Small intestine (tissue), 7 donors: ENCODE measurements around the gene ARFGEF3. TPM values are rescaled to one million over a fixed set of nuclear protein-coding genes. Genes with fewer than 3 reads are reported as not detected.
A peak's percentile ranks its signal among the peaks of the same experiment; 100 is the strongest.

ENCODE experiments used
- DNase-seq, 2 donors: peaks; one replicate each; pipeline versions ENCODE4 v3.0.0 to v3.0.0-alpha.2; 2013
- FAIRE-seq: peaks from 2 replicates; lab custom pipeline; 2012; peaks lifted over from hg19 to GRCh38; lab: Jason Lieb, UNC
- H3K27ac ChIP-seq, 3 donors: one replicate each; pipeline ENCODE4 v1.5.1; 2013; ENCODE audit warnings: low read length in 2 of 3, mild to moderate bottlenecking in 2 of 3, control low read depth in 1 of 3, inconsistent platforms in 1 of 3, low read depth in 1 of 3, moderate library complexity in 1 of 3
- H3K27me3 ChIP-seq, 3 donors: one replicate each; pipeline ENCODE4 v1.6.1; 2013; ENCODE audit warnings: low read length in 3 of 3, inconsistent platforms in 1 of 3; ENCODE audit not compliant: control insufficient read depth in 3 of 3, insufficient read depth in 3 of 3
- H3K36me3 ChIP-seq, 3 donors: one replicate each; pipeline ENCODE4 v1.6.1; 2013; ENCODE audit warnings: low read length in 3 of 3, inconsistent platforms in 1 of 3, low read depth in 1 of 3, mild to moderate bottlenecking in 1 of 3, moderate library complexity in 1 of 3; ENCODE audit not compliant: control insufficient read depth in 3 of 3, insufficient read depth in 2 of 3
- H3K4me1 ChIP-seq, 3 donors: one replicate each; pipeline ENCODE4 v1.6.1; 2013; ENCODE audit warnings: low read length in 2 of 3, inconsistent platforms in 1 of 3, low read depth in 1 of 3, mild to moderate bottlenecking in 1 of 3, moderate library complexity in 1 of 3; ENCODE audit not compliant: control insufficient read depth in 3 of 3, insufficient read depth in 2 of 3
- H3K4me3 ChIP-seq, 3 donors: one replicate each; pipeline ENCODE4 v1.5.1; 2013; ENCODE audit warnings: low read length in 3 of 3, control low read depth in 1 of 3, inconsistent platforms in 1 of 3, low read depth in 1 of 3, mild to moderate bottlenecking in 1 of 3, moderate library complexity in 1 of 3
- H3K9me3 ChIP-seq, 2 donors: one replicate each; pipeline ENCODE4 v1.6.1; 2013; ENCODE audit warnings: low read depth in 1 of 2, low read length in 1 of 2; ENCODE audit not compliant: control insufficient read depth in 2 of 2, insufficient read depth in 1 of 2
- WGBS, 3 donors: extraction: QIAGEN DNeasy Blood & Tissue Kit; methylation state at CpG; one replicate each; pipeline ENCODE4 v1.1.7; 2013; 5-methylcytosine and 5-hydroxymethylcytosine counted together
- polyA plus RNA-seq, 4 donors: library from polyadenylated mRNA; stranded (reverse) in 3 of 4; unstranded in 1 of 4; fragments of 200-250 nt in 3 of 4; fragments of 120-200 nt in 1 of 4; gene quantifications; one replicate each; pipeline versions ENCODE4 v1.2.1 to v1.2.3, GENCODE V29; 2013
- donor health status: healthy with polysubstance abuse.
- donor health status: control.
- donor health status: control.
- donor health status: Bipolar disorder and iron deficiency.
- donor health status: healthy.

ARFGEF3 gene
- polyA plus RNA-seq, 4 donors: 0.27 to 6.2 (median 2.9) TPM

GRCh38 chr6:138119976-138120375 is 41.8 kb upstream of the ARFGEF3 start:
- peaks cover 0 to 4% (median 0%) of the 10 kb centered on the region in 3 donors for H3K27me3 ChIP-seq
- peaks cover 0 to 3% (median 0%) of the 10 kb centered on the region in 3 donors for H3K4me1 ChIP-seq
- H3K9me3 ChIP-seq: no peaks in the 10 kb centered on the region
- DNase-seq (no peak), FAIRE-seq (no peak)
- no peak overlapping the region for H3K27ac ChIP-seq
- H3K4me3 ChIP-seq: no peak overlapping the region
- no peaks in the 10 kb centered on the region for H3K36me3 ChIP-seq

- Histone ChIP-seq H3K4me1 (no peaks in the 10 kb centered on the region), H3K36me3 (no peaks in the 10 kb centered on the region), H3K27me3 (peaks cover 0 to 4% (median 0%) of the 10 kb centered on the region in 3 donors), H3K4me3 (no peak overlapping the region), H3K27ac (no peak overlapping the region), H3K9me3 (no peaks in the 10 kb centered on the region)
- WGBS, 3 donors: 74 to 92% (median 91%) methylated on average over 4 of the region's 4 CpGs
- DNase-seq: no peak
- FAIRE-seq: no peak
These were observed 37.6 kb upstream of the ARFGEF3 start for GRCh38 chr6:138124096-138124495.

- no peaks in the 10 kb centered on the region for H3K9me3 ChIP-seq
- WGBS, 3 donors: 93 to 97% (median 96%) methylated on average over 3 of the region's 3 CpGs
- no peak overlapping the region for H3K4me3 ChIP-seq
- no peak for DNase-seq
- no peaks in the 10 kb centered on the region for H3K4me1 ChIP-seq
- H3K27ac ChIP-seq: no peak overlapping the region
- FAIRE-seq: no peak
- peaks cover 0 to 3% (median 0%) of the 10 kb centered on the region in 3 donors for H3K27me3 ChIP-seq
- no peaks in the 10 kb centered on the region for H3K36me3 ChIP-seq
These were observed 33.6 kb upstream of the ARFGEF3 start for GRCh38 chr6:138128096-138128495.

- DNase-seq (no peak), FAIRE-seq (no peak)
- Histone ChIP-seq H3K27me3 (peaks cover 0 to 2% (median 0%) of the 10 kb centered on the region in 3 donors), H3K4me3 (no peak overlapping the region), H3K9me3 (no peaks in the 10 kb centered on the region), H3K36me3 (no peaks in the 10 kb centered on the region), H3K27ac (no peak overlapping the region), H3K4me1 (no peaks in the 10 kb centered on the region)
- 92 to 94% (median 92%) methylated on average over 8 of the region's 8 CpGs for WGBS, 3 donors
These were observed 32.5 kb upstream of the ARFGEF3 start for GRCh38 chr6:138129190-138129589.

GRCh38 chr6:138142806-138143205 is 18.9 kb upstream of the ARFGEF3 start:
- Histone ChIP-seq H3K4me3 (no peak overlapping the region), H3K36me3 (no peaks in the 10 kb centered on the region), H3K4me1 (no peaks in the 10 kb centered on the region), H3K27ac (no peak overlapping the region), H3K27me3 (no peaks in the 10 kb centered on the region), H3K9me3 (no peaks in the 10 kb centered on the region)
- no peak for FAIRE-seq
- no peak for DNase-seq
- 78 to 88% (median 85%) methylated on average over 4 of the region's 4 CpGs for WGBS, 3 donors

- no peaks in the 10 kb centered on the region for H3K9me3 ChIP-seq
- no peaks in the 10 kb centered on the region for H3K27me3 ChIP-seq
- WGBS, 3 donors: 81 to 85% (median 83%) methylated on average over 3 of the region's 3 CpGs
- H3K4me3 ChIP-seq: no peak overlapping the region
- DNase-seq (no peak), FAIRE-seq (no peak)
- no peaks in the 10 kb centered on the region for H3K36me3 ChIP-seq
- no peaks in the 10 kb centered on the region for H3K4me1 ChIP-seq
- H3K27ac ChIP-seq: no peak overlapping the region
These were observed 16.3 kb upstream of the ARFGEF3 start for GRCh38 chr6:138145402-138145801.

GRCh38 chr6:138146544-138146943 is 15.2 kb upstream of the ARFGEF3 start:
- H3K27ac ChIP-seq: no peak overlapping the region
- no peaks in the 10 kb centered on the region for H3K27me3 ChIP-seq
- DNase-seq: no peak
- no peak overlapping the region for H3K4me3 ChIP-seq
- no peaks in the 10 kb centered on the region for H3K36me3 ChIP-seq
- WGBS, 3 donors: 91 to 97% (median 94%) methylated on average over 5 of the region's 5 CpGs
- no peaks in the 10 kb centered on the region for H3K4me1 ChIP-seq
- H3K9me3 ChIP-seq: no peaks in the 10 kb centered on the region
- no peak for FAIRE-seq

- Histone ChIP-seq H3K27me3 (peaks cover 0 to 13% (median 0%) of the 10 kb centered on the region in 3 donors), H3K9me3 (no peaks in the 10 kb centered on the region), H3K4me3 (no peak overlapping the region), H3K27ac (no peak overlapping the region), H3K4me1 (no peaks in the 10 kb centered on the region), H3K36me3 (no peaks in the 10 kb centered on the region)
- no peak for FAIRE-seq
- WGBS, 3 donors: 73 to 77% (median 76%) methylated on average over 1 of the region's 1 CpG
- DNase-seq: no peak
These were observed 6.3 kb upstream of the ARFGEF3 start for GRCh38 chr6:138155443-138155842.

- Histone ChIP-seq H3K4me3 (no peak overlapping the region), H3K9me3 (peaks cover 0 to 2% of the 10 kb centered on the region in 2 donors), H3K27ac (no peak overlapping the region), H3K4me1 (peaks cover 0 to 4% (median 3%) of the 10 kb centered on the region in 3 donors), H3K27me3 (peaks cover 0 to 33% (median 4%) of the 10 kb centered on the region in 3 donors), H3K36me3 (no peaks in the 10 kb centered on the region)
- no peak for DNase-seq
- WGBS, 3 donors: 48 to 55% (median 53%) methylated on average over 4 of the region's 4 CpGs
- FAIRE-seq: peak; percentile 51
These were observed 3.6 kb upstream of the ARFGEF3 start for GRCh38 chr6:138157986-138158638.
